Neural cell (in vitro differentiated cells): ENCODE measurements around the gene CRMP1. TPM values are rescaled to one million over a fixed set of nuclear protein-coding genes. Genes with fewer than 3 reads are reported as not detected.

Experiments used
- H2AFZ ChIP-seq: fragments of 200-600, 300-800 bp; sonication (generic), shearing (Covaris generic); 2 replicates; pipeline ENCODE4 v1.6.0; 2014; ENCODE audit warnings: low read depth, mild to moderate bottlenecking, antibody characterized with exemption, low read length, moderate library complexity
- H3F3A ChIP-seq: fragments of 200-600 bp; shearing (Covaris generic); 2 replicates; pipeline ENCODE4 v1.6.1; 2016; ENCODE audit warnings: mild to moderate bottlenecking, moderate library complexity, mixed read lengths, antibody characterized with exemption, low read length; ENCODE audit not compliant: insufficient read depth, poor library complexity, severe bottlenecking
- H3K27ac ChIP-seq: fragments of 200-600, 300-800 bp; sonication (generic), shearing (Covaris generic); 2 replicates; pipeline ENCODE4 v1.5.1; 2014; ENCODE audit warnings: mild to moderate bottlenecking, low read length, moderate library complexity
- H3K27me3 ChIP-seq: fragments of 300-800, 200-600 bp; sonication (generic), shearing (Covaris generic); 2 replicates; pipeline ENCODE4 v1.6.0; 2014; ENCODE audit warnings: mild to moderate bottlenecking, low read depth, low read length, moderate library complexity; ENCODE audit not compliant: insufficient read depth
- H3K36me3 ChIP-seq: fragments of 300-800, 200-600 bp; sonication (generic), shearing (Covaris generic); 2 replicates; pipeline ENCODE4 v1.5.1; 2014; ENCODE audit warnings: mild to moderate bottlenecking, antibody characterized with exemption, low read length, moderate library complexity; ENCODE audit not compliant: insufficient read depth
- H3K4me2 ChIP-seq: fragments of 300-800, 200-600 bp; sonication (generic), shearing (Covaris generic); 2 replicates; pipeline ENCODE4 v1.6.0; 2014; ENCODE audit warnings: mild to moderate bottlenecking, low read length
- H3K4me3 ChIP-seq: fragments of 300-800, 200-600 bp; sonication (generic), shearing (Covaris generic); 2 replicates; pipeline ENCODE4 v1.5.1; 2014; ENCODE audit warnings: mild to moderate bottlenecking, low read length, moderate library complexity
- H3K79me2 ChIP-seq: fragments of 200-600 bp; shearing (Covaris generic); replicated peaks from 2 replicates; pipeline ENCODE4 v1.6.0; 2014; ENCODE audit warnings: mild to moderate bottlenecking, low read length, moderate library complexity; ENCODE audit not compliant: insufficient read depth
- H3K9ac ChIP-seq: fragments of 300-800, 200-600 bp; sonication (generic), shearing (Covaris generic); 2 replicates; pipeline ENCODE4 v1.6.1; 2016; ENCODE audit warnings: mild to moderate bottlenecking, low read length, mixed read lengths
- H3K9me2 ChIP-seq: fragments of 200-600 bp; shearing (Covaris generic); 2 replicates; pipeline ENCODE4 v1.6.1; 2016; ENCODE audit warnings: mild to moderate bottlenecking, low read length, mixed read lengths; ENCODE audit not compliant: insufficient read depth
- H3K9me3 ChIP-seq: fragments of 200-600, 300-800 bp; sonication (generic), shearing (Covaris generic); 2 replicates; pipeline ENCODE4 v1.6.1; 2016; ENCODE audit warnings: mild to moderate bottlenecking, mixed run types, low read length, moderate library complexity, mixed read lengths
- H4K20me1 ChIP-seq: fragments of 200-600 bp; shearing (Covaris generic); 2 replicates; pipeline ENCODE4 v1.6.1; 2016; ENCODE audit warnings: mild to moderate bottlenecking, mixed run types; ENCODE audit not compliant: insufficient read depth
- CTCF ChIP-seq: fragments of 450-650 bp; IDR thresholded peaks from 2 replicates; pipeline ENCODE4 v1.5.1; 2014; ENCODE audit warnings: antibody characterized with exemption, mild to moderate bottlenecking, moderate library complexity; ENCODE audit not compliant: poor library complexity, severe bottlenecking
- EP300 ChIP-seq: fragments of 450-650 bp; conservative IDR thresholded peaks from 2 replicates; pipeline ENCODE4 v1.6.1; 2014; ENCODE audit warnings: antibody characterized with exemption, mild to moderate bottlenecking, moderate library complexity; ENCODE audit not compliant: poor library complexity, severe bottlenecking
- EZH2 ChIP-seq: fragments of 200-600, 300-800 bp; shearing (Covaris generic), sonication (generic); IDR thresholded peaks from 2 replicates; pipeline ENCODE4 v1.6.1; 2014; ENCODE audit warnings: antibody characterized with exemption, low read length, borderline replicate concordance, mild to moderate bottlenecking; ENCODE audit not compliant: insufficient read depth, poor library complexity, severe bottlenecking
- MXI1 ChIP-seq: fragments of 450-650 bp; conservative IDR thresholded peaks from 2 replicates; pipeline ENCODE4 v1.6.1; 2014; ENCODE audit warnings: antibody characterized with exemption, mild to moderate bottlenecking; ENCODE audit not compliant: poor library complexity, severe bottlenecking
- POLR2AphosphoS5 ChIP-seq: IDR thresholded peaks from 2 replicates; pipeline ENCODE4 v1.6.1; 2012
- RAD21 ChIP-seq: fragments of 450-650 bp; conservative IDR thresholded peaks from 2 replicates; pipeline ENCODE4 v1.6.1; 2014; ENCODE audit warnings: antibody characterized with exemption, mild to moderate bottlenecking, moderate library complexity
- REST ChIP-seq: IDR thresholded peaks from 2 replicates; pipeline ENCODE4 v1.6.1; 2012; ENCODE audit warnings: borderline replicate concordance
- SMC3 ChIP-seq: fragments of 450-650 bp; conservative IDR thresholded peaks from 2 replicates; pipeline ENCODE4 v1.6.1; 2014; ENCODE audit warnings: antibody characterized with exemption, mild to moderate bottlenecking, moderate library complexity; ENCODE audit not compliant: poor library complexity
- TAF1 ChIP-seq: IDR thresholded peaks from 2 replicates; pipeline ENCODE4 v1.6.1; 2012; ENCODE audit warnings: low read depth
- polyA plus RNA-seq: library from polyadenylated mRNA; depleted of rRNA; stranded (reverse); fragments of >200 nt; gene quantifications from 2 replicates; pipeline ENCODE4 v1.2.3, GENCODE V29; 2014

Gene CRMP1
- polyA plus RNA-seq, 1 donor from 2014 or later: 642 TPM

- H3K4me2 ChIP-seq: no peak overlapping the region
- no peaks in the 10 kb centered on the region for H3F3A ChIP-seq
- H3K79me2 ChIP-seq: no peaks in the 10 kb centered on the region
- H3K9ac ChIP-seq: no peak overlapping the region
- H3K4me3 ChIP-seq: no peak overlapping the region
- H2AFZ ChIP-seq: no peak overlapping the region
- H3K36me3 ChIP-seq: no peaks in the 10 kb centered on the region
- H3K9me2 ChIP-seq: no peaks in the 10 kb centered on the region
- TF ChIP-seq TAF1 (no peak), EZH2 (no peak), MXI1 (no peak), SMC3 (no peak), POLR2AphosphoS5 (no peak), RAD21 (no peak), EP300 (no peak), REST (no peak), CTCF (no peak)
- no peaks in the 10 kb centered on the region for H4K20me1 ChIP-seq
- no peaks in the 10 kb centered on the region for H3K27me3 ChIP-seq
- no peak overlapping the region for H3K27ac ChIP-seq
- H3K9me3 ChIP-seq: no peaks in the 10 kb centered on the region
These were observed 106.8 kb downstream of the CRMP1 start for GRCh38 chr4:5785806-5786680.

GRCh38 chr4:5784960-5785611 is 107.8 kb downstream of the CRMP1 start:
- Histone ChIP-seq H3K4me3 (no peak overlapping the region), H3K27ac (no peak overlapping the region), H4K20me1 (no peaks in the 10 kb centered on the region), H3K9me2 (no peaks in the 10 kb centered on the region), H3F3A (no peaks in the 10 kb centered on the region), H3K79me2 (no peaks in the 10 kb centered on the region), H3K4me2 (no peak overlapping the region), H3K9ac (no peak overlapping the region), H3K27me3 (no peaks in the 10 kb centered on the region), H3K36me3 (no peaks in the 10 kb centered on the region), H3K9me3 (no peaks in the 10 kb centered on the region), H2AFZ (no peak overlapping the region)
- TF ChIP-seq SMC3 (no peak), CTCF (no peak), TAF1 (no peak), RAD21 (no peak), EZH2 (no peak), POLR2AphosphoS5 (no peak), MXI1 (no peak), EP300 (no peak), REST (no peak)
